ENCODE data around the gene INPP5D. TPM values are rescaled to one million over a fixed set of nuclear protein-coding genes. Genes with fewer than 3 reads are reported as not detected.
A peak's percentile ranks its signal among the peaks of the same experiment; 100 is the strongest.

The INPP5D gene
- total and polyA plus RNA-seq, 2 of the 8 experiments (the other 6 are each of a cell fraction or from before 2014, with no cell fraction given) = 4.5 to 7.1 TPM

DNA sequence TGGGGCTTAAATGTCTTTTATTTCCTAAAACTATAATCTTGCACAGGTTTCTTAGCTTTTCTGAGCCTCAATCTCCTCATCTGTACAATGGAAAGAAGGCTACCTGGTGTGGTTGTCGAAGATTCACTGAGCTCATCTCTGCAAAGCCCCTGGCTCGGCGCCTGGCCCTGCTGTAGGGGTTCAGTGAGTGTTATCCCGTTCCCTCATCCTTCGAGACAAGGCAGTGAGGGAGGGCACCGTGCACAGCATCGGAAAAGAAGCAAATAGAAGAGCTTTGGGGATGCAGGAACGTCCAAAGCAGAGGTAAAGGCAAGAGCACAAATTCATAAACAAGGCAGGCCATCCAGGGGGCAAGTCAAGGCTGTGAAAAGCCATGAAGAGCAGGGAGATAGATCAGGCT lies 150.1 kb downstream of the INPP5D start:
- H4K20me1 ChIP-seq (replicated peaks in 1 of 2; ENCODE audit: control insufficient read depth in 1 of 2, insufficient read depth in 2 of 2, low read length in 2 of 2) = no peaks in the 10 kb centered on the region
- no peaks in the 10 kb centered on the region for H3K79me1 ChIP-seq (ENCODE audit: low read depth, low read length)
- H2AFZ ChIP-seq (ENCODE audit: low read length) = no peak overlapping the region
- H3K56ac ChIP-seq (replicated peaks; ENCODE audit: insufficient read length, low read depth, low read length) = no peak overlapping the region
- no peak for DNase-seq (ENCODE audit: low read depth in 1 of 2, low spot score in 2 of 2)
- H3K14ac ChIP-seq (ENCODE audit: insufficient read length) = no peak overlapping the region
- H4K91ac ChIP-seq (replicated peaks; ENCODE audit: insufficient read length, low read length) = peak overlapping the region; percentile 5
- H2BK120ac ChIP-seq (replicated peaks; ENCODE audit: low read depth, low read length) = no peak overlapping the region
- H2AK5ac ChIP-seq (ENCODE audit: low read depth, low read length) = peak overlapping the region; percentile 85
- H3K27ac ChIP-seq (ENCODE audit: low read depth, low read length) = no peak overlapping the region
- H3K4me1 ChIP-seq (replicated peaks in 1 of 4; ENCODE audit: control insufficient read depth in 3 of 4, insufficient read depth in 4 of 4, low read length in 3 of 4) = peaks cover 6 to 18% (median 16%) of the 10 kb centered on the region in 4 experiments
- no peaks in the 10 kb centered on the region for H3K79me2 ChIP-seq (ENCODE audit: control insufficient read depth in 1 of 2, insufficient read depth in 2 of 2, low read length in 2 of 2)
- no peak for FAIRE-seq
- WGBS, 2 experiments (ENCODE audit: extremely low coverage in 1 of 2, insufficient coverage in 1 of 2, insufficient read length in 1 of 2, insufficient replicate concordance in 2 of 2, low coverage in 1 of 2, low lambda C conversion rate in 2 of 2, missing lambda C conversion rate in 1 of 2) = 86% methylated on average over 8 of the region's 8 CpGs; no CpG with 5 or more reads in 1 of the 2 experiments
- CTCF ChIA-PET (ENCODE audit: partially characterized antibody) = interaction anchor here (1.1 to 2.1 kb wide), 10 partner anchors 8 to 182 kb away, joined by 3 to 13 read pairs (median 5); no protein-coding TSS in a partner anchor
- peak overlapping the region; percentile 52; the same call in 1 of the 2 replicates for H3K18ac ChIP-seq (ENCODE audit: extremely low read depth, low read length)
- no peak overlapping the region for H3K23ac ChIP-seq (ENCODE audit: insufficient read length)
- no peak overlapping the region for H4K8ac ChIP-seq (ENCODE audit: extremely low read depth, insufficient read depth, low read length)
- peak overlapping the region; percentile 73; the same call in 1 of the 2 replicates for H2BK20ac ChIP-seq (ENCODE audit: low read length)
- no peaks in the 10 kb centered on the region for H3K36me3 ChIP-seq (ENCODE audit: control insufficient read depth in 2 of 4, insufficient read depth in 4 of 4, low read length in 3 of 4)
- H2BK5ac ChIP-seq (ENCODE audit: low read depth, low read length) = peak overlapping the region; percentile 55; the same call in 1 of the 2 replicates
- no peak overlapping the region for H3K4ac ChIP-seq (replicated peaks; ENCODE audit: insufficient read length, low read depth, low read length)
- H2BK12ac ChIP-seq (ENCODE audit: low read depth, low read length) = peak overlapping the region; percentile 93; the same call in 1 of the 2 replicates
- 0 out of 4 replicates have a peak overlapping the region, but pooled peaks of 1 of the 2 experiments have one; percentile 28 for H3K4me2 ChIP-seq (ENCODE audit: insufficient read depth in 1 of 2, low read depth in 2 of 2, low read length in 2 of 2)
- H3K27me3 ChIP-seq (replicated peaks in 1 of 4; ENCODE audit: control insufficient read depth in 3 of 4, extremely low read depth in 1 of 4, insufficient read depth in 3 of 4, low read length in 3 of 4) = no peaks in the 10 kb centered on the region
- H3K23me2 ChIP-seq (ENCODE audit: low read depth, low read length) = no peaks in the 10 kb centered on the region
- H4K5ac ChIP-seq (ENCODE audit: insufficient read length, low read depth, low read length) = no peak overlapping the region
- no peaks in the 10 kb centered on the region for H3K9me3 ChIP-seq (ENCODE audit: insufficient read depth in 2 of 2, low read depth in 1 of 2, low read length in 1 of 2)
- no peak overlapping the region for H3K4me3 ChIP-seq (ENCODE audit: extremely low read depth in 1 of 4, insufficient read depth in 2 of 4, low read depth in 3 of 4, low read length in 4 of 4)
- H3K9ac ChIP-seq (replicated peaks in 1 of 4; ENCODE audit: extremely low read depth in 1 of 4, low read depth in 3 of 4, low read length in 3 of 4) = no peak overlapping the region
- no peak overlapping the region for H2BK15ac ChIP-seq (ENCODE audit: low read length)
- POLR2A ChIA-PET (ENCODE audit: partially characterized antibody) = interaction anchor here (0.6 to 1.0 kb wide), 3 partner anchors 8 to 88 kb away, joined by 3 to 4 read pairs (median 3); no protein-coding TSS in a partner anchor
- TF ChIP-seq GTF2F1 (IDR thresholded peaks at IDR 0.05; ENCODE audit: borderline replicate concordance, low read depth, low read length) (no peak), BRCA1 (IDR thresholded peaks at IDR 0.05; ENCODE audit: low read depth, low read length) (no peak), ASH2L (IDR thresholded peaks at IDR 0.05; ENCODE audit: low read length) (no peak), CHD2 (IDR thresholded peaks at IDR 0.05; ENCODE audit: low read length) (no peak), KDM4A (IDR thresholded peaks at IDR 0.05; ENCODE audit: low read depth, low read length, severe bottlenecking) (no peak), YY1 (IDR thresholded peaks at IDR 0.05; ENCODE audit: low read depth, low read length) (no peak), RBBP5 (IDR thresholded peaks at IDR 0.05; ENCODE audit: borderline replicate concordance, low read depth, low read length) (no peak), FOSL1 (IDR thresholded peaks at IDR 0.05; ENCODE audit: insufficient read depth, low read depth, low read length) (no peak)
- TF ChIP-seq, protein P1, sequence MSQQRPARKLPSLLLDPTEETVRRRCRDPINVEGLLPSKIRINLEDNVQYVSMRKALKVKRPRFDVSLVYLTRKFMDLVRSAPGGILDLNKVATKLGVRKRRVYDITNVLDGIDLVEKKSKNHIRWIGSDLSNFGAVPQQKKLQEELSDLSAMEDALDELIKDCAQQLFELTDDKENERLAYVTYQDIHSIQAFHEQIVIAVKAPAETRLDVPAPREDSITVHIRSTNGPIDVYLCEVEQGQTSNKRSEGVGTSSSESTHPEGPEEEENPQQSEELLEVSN (IDR thresholded peaks at IDR 0.05) = no peak
- TF ChIP-seq, protein P2, sequence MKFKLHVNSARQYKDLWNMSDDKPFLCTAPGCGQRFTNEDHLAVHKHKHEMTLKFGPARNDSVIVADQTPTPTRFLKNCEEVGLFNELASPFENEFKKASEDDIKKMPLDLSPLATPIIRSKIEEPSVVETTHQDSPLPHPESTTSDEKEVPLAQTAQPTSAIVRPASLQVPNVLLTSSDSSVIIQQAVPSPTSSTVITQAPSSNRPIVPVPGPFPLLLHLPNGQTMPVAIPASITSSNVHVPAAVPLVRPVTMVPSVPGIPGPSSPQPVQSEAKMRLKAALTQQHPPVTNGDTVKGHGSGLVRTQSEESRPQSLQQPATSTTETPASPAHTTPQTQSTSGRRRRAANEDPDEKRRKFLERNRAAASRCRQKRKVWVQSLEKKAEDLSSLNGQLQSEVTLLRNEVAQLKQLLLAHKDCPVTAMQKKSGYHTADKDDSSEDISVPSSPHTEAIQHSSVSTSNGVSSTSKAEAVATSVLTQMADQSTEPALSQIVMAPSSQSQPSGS (IDR thresholded peaks at IDR 0.05; ENCODE audit: low read length) = no peak

Measured in H1 (cell line).